Lung (tissue), 12 donors: ENCODE data around the gene WNT9B. TPM values are rescaled to one million over a fixed set of nuclear protein-coding genes. Genes with fewer than 3 reads are reported as not detected.

Experiments
- ATAC-seq: fragments of 200-7000 bp; cut with Tn5 transposase; one replicate; pipeline ENCODE4 v1.9.1; 2020; ENCODE audit warnings: moderate number of reproducible peaks; ENCODE audit not compliant: insufficient read depth, low FRiP score
- DNase-seq, 3 donors: peaks; one replicate each; pipeline ENCODE4 v3.0.0-alpha.2; 2013 to 2017
- H3K27ac ChIP-seq, 2 donors: one replicate each; pipeline ENCODE4 v1.5.1; 2013; ENCODE audit warnings: mild to moderate bottlenecking in 2 of 2, moderate library complexity in 2 of 2, control low read depth in 1 of 2, inconsistent platforms in 1 of 2, low read depth in 1 of 2, low read length in 1 of 2
- H3K27me3 ChIP-seq, 3 donors: one replicate each; pipeline ENCODE4 v1.5.1; 2013; ENCODE audit warnings: low read length in 2 of 3; ENCODE audit not compliant: control insufficient read depth in 3 of 3, insufficient read depth in 3 of 3
- H3K36me3 ChIP-seq, 4 donors: one replicate each; pipeline ENCODE4 v1.5.1; 2013; ENCODE audit warnings: low read length in 4 of 4, mild to moderate bottlenecking in 1 of 4, moderate library complexity in 1 of 4; ENCODE audit not compliant: control insufficient read depth in 4 of 4, insufficient read depth in 4 of 4
- H3K4me1 ChIP-seq, 5 donors: one replicate each; pipeline ENCODE4 v1.5.1; 2013; ENCODE audit warnings: low read length in 5 of 5, mild to moderate bottlenecking in 2 of 5, moderate library complexity in 1 of 5; ENCODE audit not compliant: control insufficient read depth in 5 of 5, insufficient read depth in 5 of 5
- H3K4me3 ChIP-seq: one replicate; pipeline ENCODE4 v1.5.1; 2013; ENCODE audit warnings: mild to moderate bottlenecking, control low read depth, moderate library complexity
- H3K9ac ChIP-seq, 2 donors: one replicate each; pipeline ENCODE4 v1.5.1; 2013; ENCODE audit warnings: low read length in 2 of 2, control low read depth in 1 of 2; ENCODE audit not compliant: insufficient read depth in 1 of 2
- H3K9me3 ChIP-seq, 4 donors: one replicate each; pipeline ENCODE4 v1.5.1; 2013; ENCODE audit warnings: low read length in 3 of 4, mild to moderate bottlenecking in 1 of 4, moderate library complexity in 1 of 4; ENCODE audit not compliant: control insufficient read depth in 4 of 4, insufficient read depth in 3 of 4
- WGBS, 2 donors: extraction: QIAGEN DNeasy Blood & Tissue Kit; methylation state at CpG; one replicate each; pipeline ENCODE4 v1.1.7; 2013; 5-methylcytosine and 5-hydroxymethylcytosine counted together
- polyA plus RNA-seq, 2 donors: library from polyadenylated mRNA; stranded (reverse); fragments of 200-250 nt; gene quantifications; one replicate each; pipeline ENCODE4 v1.2.1, GENCODE V29; 2013
- total RNA-seq, 2 donors: library from RNA; depleted of rRNA in 1 of 2; stranded (reverse); fragments of >200 nt in 1 of 2; gene quantifications; one replicate each; pipeline ENCODE4 v1.2.1, GENCODE V29; 2014 to 2021
- TF ChIP-seq, protein P1 (sequence below): IDR thresholded peaks from 2 replicates; pipeline ENCODE4 v1.5.1; 2012; ENCODE audit warnings: mild to moderate bottlenecking; ENCODE audit errors: control extremely low read depth, extremely low read depth
- donor health status: control.
- donor health status: control.
- donor health status: Bipolar disorder and iron deficiency.
- donor health status: healthy.
- donor health status: DM: yes; HTN: yes; CAD: no.

WNT9B gene
- total and polyA plus RNA-seq, 4 donors: 0.11 to 0.33 (median 0.17) TPM

DNA sequence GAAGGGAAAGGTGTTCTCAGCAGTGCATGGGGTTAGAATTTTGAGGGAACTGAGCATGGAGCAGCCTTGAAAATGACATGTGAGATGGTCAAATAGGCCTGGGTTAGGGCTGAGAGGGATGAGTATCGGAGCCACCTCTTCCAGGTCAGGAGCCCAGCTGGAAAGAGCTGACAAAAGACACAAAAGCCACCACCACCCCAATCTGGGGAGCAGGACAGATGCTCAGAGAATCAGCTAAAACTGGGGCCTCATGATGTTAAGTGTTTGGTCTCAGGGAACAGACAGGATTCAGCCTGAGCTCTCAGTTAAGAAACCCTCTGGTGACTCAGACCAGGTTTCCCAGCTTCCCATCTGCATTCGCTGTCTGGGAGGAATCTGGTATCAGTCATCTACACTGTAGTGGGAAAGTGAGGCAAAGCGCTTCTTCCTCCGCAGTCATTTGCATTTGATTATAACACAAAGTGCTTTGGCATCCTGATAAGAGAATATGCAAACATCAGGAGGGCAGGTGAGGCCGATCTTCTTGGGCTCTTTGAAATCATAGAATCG, 2.6 kb downstream of the WNT9B start:
- TF ChIP-seq, protein P1, sequence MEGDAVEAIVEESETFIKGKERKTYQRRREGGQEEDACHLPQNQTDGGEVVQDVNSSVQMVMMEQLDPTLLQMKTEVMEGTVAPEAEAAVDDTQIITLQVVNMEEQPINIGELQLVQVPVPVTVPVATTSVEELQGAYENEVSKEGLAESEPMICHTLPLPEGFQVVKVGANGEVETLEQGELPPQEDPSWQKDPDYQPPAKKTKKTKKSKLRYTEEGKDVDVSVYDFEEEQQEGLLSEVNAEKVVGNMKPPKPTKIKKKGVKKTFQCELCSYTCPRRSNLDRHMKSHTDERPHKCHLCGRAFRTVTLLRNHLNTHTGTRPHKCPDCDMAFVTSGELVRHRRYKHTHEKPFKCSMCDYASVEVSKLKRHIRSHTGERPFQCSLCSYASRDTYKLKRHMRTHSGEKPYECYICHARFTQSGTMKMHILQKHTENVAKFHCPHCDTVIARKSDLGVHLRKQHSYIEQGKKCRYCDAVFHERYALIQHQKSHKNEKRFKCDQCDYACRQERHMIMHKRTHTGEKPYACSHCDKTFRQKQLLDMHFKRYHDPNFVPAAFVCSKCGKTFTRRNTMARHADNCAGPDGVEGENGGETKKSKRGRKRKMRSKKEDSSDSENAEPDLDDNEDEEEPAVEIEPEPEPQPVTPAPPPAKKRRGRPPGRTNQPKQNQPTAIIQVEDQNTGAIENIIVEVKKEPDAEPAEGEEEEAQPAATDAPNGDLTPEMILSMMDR: no peak
- Histone ChIP-seq H3K27me3 (peaks cover 0 to 36% (median 32%) of the 10 kb centered on the region in 3 donors), H3K9ac (no peak overlapping the region), H3K4me3 (no peak overlapping the region), H3K9me3 (no peaks in the 10 kb centered on the region), H3K27ac (no peak overlapping the region), H3K36me3 (no peaks in the 10 kb centered on the region), H3K4me1 (peaks cover 0 to 9% (median 0%) of the 10 kb centered on the region in 5 donors)
- 82 to 92% methylated on average over 6 of the region's 6 CpGs for WGBS, 2 donors
- DNase-seq: no peak
- ATAC-seq: no peak

DNA sequence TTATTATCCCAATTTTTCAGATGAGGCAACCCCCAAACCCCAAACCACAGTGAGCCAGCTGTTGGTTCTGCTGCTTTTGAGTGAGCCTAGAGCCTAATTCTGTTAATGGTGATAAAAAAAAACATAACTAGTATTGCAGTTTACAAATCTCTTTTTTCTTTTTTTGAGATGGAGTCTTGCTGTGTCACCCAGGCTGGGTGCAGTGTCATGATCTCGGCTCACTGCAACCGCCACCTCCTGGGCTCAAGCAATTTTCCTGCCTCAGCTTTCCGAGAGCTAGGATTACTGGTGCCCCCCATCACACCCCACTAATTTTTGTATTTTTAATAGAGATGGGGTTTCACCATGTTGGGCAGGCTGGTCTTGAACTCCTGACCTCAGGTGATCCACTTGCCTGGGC, 3.1 kb downstream of the WNT9B start:
- no peak for ATAC-seq
- no peaks in the 10 kb centered on the region for H3K9me3 ChIP-seq
- H3K27me3 ChIP-seq: peaks cover 0 to 31% (median 30%) of the 10 kb centered on the region in 3 donors
- H3K36me3 ChIP-seq: no peaks in the 10 kb centered on the region
- no peak overlapping the region for H3K9ac ChIP-seq
- peaks cover 0 to 9% (median 0%) of the 10 kb centered on the region in 5 donors for H3K4me1 ChIP-seq
- TF ChIP-seq, protein P1: no peak
- no peak overlapping the region for H3K27ac ChIP-seq
- WGBS, 2 donors: 94 to 98% methylated on average over 3 of the region's 3 CpGs
- DNase-seq: no peak
- no peak overlapping the region for H3K4me3 ChIP-seq

DNA sequence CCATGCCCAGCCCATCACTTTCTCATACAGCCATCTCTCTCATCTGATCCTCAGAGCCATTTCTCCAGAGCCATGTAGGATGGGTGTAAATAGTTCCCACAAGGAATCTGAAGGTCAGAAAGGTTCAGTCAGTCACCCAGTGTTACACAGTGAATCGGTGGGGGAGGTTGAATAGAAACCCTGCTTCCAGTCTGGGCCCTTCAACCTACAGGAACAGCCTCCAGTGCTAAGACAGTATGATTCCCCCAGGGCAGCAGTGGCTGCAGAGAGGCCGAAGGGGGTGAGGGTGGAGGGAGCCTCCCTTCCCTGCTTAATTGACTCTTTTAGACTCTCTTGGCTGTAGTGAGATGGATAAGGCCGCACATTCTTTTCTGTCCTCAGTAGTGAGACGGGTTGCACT, 3.6 kb downstream of the WNT9B start:
- Histone ChIP-seq H3K9me3 (no peaks in the 10 kb centered on the region), H3K27ac (no peak overlapping the region), H3K36me3 (no peaks in the 10 kb centered on the region), H3K27me3 (peaks cover 0 to 30% (median 29%) of the 10 kb centered on the region in 3 donors), H3K4me3 (no peak overlapping the region), H3K4me1 (peaks cover 0 to 9% (median 0%) of the 10 kb centered on the region in 5 donors), H3K9ac (no peak overlapping the region)
- TF ChIP-seq, protein P1: no peak
- no peak for ATAC-seq
- 82 to 83% methylated on average over 4 of the region's 4 CpGs for WGBS, 2 donors
- DNase-seq: no peak

DNA sequence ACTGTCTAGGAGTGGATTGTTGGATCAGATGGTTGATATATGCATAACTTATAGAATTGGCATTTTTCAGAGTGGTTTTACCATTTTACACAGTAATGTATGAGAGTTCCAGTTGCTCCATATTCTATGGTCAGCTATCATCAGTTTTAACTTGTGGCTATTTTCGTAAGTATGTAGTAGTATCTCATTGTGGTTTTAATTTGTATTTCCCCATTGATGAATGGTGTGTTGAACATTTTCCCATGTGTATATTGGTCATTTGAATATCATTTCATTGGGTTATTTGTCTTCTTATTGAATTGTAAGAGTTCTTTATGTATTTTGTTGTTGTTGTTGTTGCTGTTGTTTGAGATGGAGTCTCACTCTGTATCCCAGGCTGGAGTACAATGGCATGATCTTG, 6.2 kb downstream of the WNT9B start:
- H3K27ac ChIP-seq: no peak overlapping the region
- DNase-seq: no peak
- TF ChIP-seq, protein P1: no peak
- no peak for ATAC-seq
- WGBS, 2 donors: 94% methylated on average over 1 of the region's 1 CpG
- no peak overlapping the region for H3K4me3 ChIP-seq
- no peaks in the 10 kb centered on the region for H3K4me1 ChIP-seq
- H3K27me3 ChIP-seq: peaks cover 0 to 14% (median 7%) of the 10 kb centered on the region in 3 donors
- no peaks in the 10 kb centered on the region for H3K36me3 ChIP-seq
- H3K9me3 ChIP-seq: no peaks in the 10 kb centered on the region
- H3K9ac ChIP-seq: no peak overlapping the region
